Inflammatory macrophage (primary cell): ENCODE data around the gene CHI3L1.

Experiments used
- DNase-seq, 2 donors: peaks; one replicate each; pipeline ENCODE4 v3.0.0-alpha.2; 2020 to 2022

CHI3L1 gene

GRCh38 chr1:203130358-203130985 lies 56.0 kb downstream of the CHI3L1 start:
- DNase-seq, result no peak

GRCh38 chr1:203129501-203130231 lies 56.8 kb downstream of the CHI3L1 start:
- peak; percentile 43 to 52 for DNase-seq
